Endothelial cell of umbilical vein (primary cell): ENCODE data around the gene CTBP2. TPM values are rescaled to one million over a fixed set of nuclear protein-coding genes. Genes with fewer than 3 reads are reported as not detected.

ENCODE experiments used
- BruUV-seq: library from RNA; stranded (reverse); fragments of 400-500 nt; replicated peaks from 2 replicates; lab custom pipeline; 2021; lab: Mats Ljungman, UMichigan
- CTCF ChIA-PET: fragments of 300-600, 350-600 bp; sonication (Branson Sonifier 250); formaldehyde crosslinking; loops from one replicate; lab custom pipeline; 2021; ENCODE audit warnings: antibody characterized with exemption, inconsistent platforms; lab: Charles Lee
- POLR2A ChIA-PET: fragments of 300-600, 350-600 bp; sonication (Branson Sonifier 250); formaldehyde crosslinking; loops from one replicate; lab custom pipeline; 2021; ENCODE audit warnings: antibody characterized with exemption, inconsistent platforms; lab: Charles Lee
- DNase-seq: peaks from one replicate; pipeline ENCODE4 v3.0.0-alpha.2; 2011; ENCODE audit warnings: low read depth, low spot score
- FAIRE-seq: peaks from 2 replicates; lab custom pipeline; 2011; peaks lifted over from hg19 to GRCh38; lab: Jason Lieb, UNC
- H2AFZ ChIP-seq: 2 replicates; pipeline ENCODE4 v1.6.0; 2012; ENCODE audit warnings: low read depth, low read length, control low read depth, inconsistent platforms
- H3K27ac ChIP-seq: 2 replicates; pipeline ENCODE4 v1.5.1; 2011; ENCODE audit warnings: low read depth, mild to moderate bottlenecking, control low read depth, low read length, moderate library complexity; ENCODE audit not compliant: insufficient read depth
- H3K27me3 ChIP-seq, 2 experiments: 2 replicates each; pipeline versions ENCODE4 v1.6.0 to v1.6.1; 2011; ENCODE audit warnings: low read length in 2 of 2, mixed read lengths in 1 of 2; ENCODE audit not compliant: control insufficient read depth in 2 of 2, insufficient read depth in 2 of 2
- H3K36me3 ChIP-seq, 2 experiments: 2 replicates in 1 of 2; 3 replicates in 1 of 2; pipeline ENCODE4 v1.5.1; 2011; ENCODE audit warnings: low read length in 2 of 2, mild to moderate bottlenecking in 1 of 2, moderate library complexity in 1 of 2; ENCODE audit not compliant: control insufficient read depth in 2 of 2, insufficient read depth in 2 of 2; ENCODE audit errors: extremely low read depth in 1 of 2
- H3K4me1 ChIP-seq: 3 replicates; pipeline ENCODE4 v1.5.1; 2011; ENCODE audit warnings: mild to moderate bottlenecking, low read length; ENCODE audit not compliant: control insufficient read depth, insufficient read depth; ENCODE audit errors: extremely low read depth
- H3K4me2 ChIP-seq: 2 replicates; pipeline ENCODE4 v1.6.1; 2011; ENCODE audit warnings: low read length, control low read depth, mixed read lengths; ENCODE audit not compliant: insufficient read depth
- H3K4me3 ChIP-seq, 3 experiments: fragments of 200-600 bp in 1 of 3; sonication (generic), shearing (Covaris generic) in 1 of 3; replicated peaks in 1 of 3; 2 replicates each; pipeline ENCODE4 v1.5.1; 2011 to 2016; ENCODE audit warnings: control low read depth in 3 of 3, low read length in 3 of 3, mild to moderate bottlenecking in 2 of 3, inconsistent platforms in 1 of 3, low read depth in 1 of 3, moderate library complexity in 1 of 3; ENCODE audit not compliant: insufficient read depth in 1 of 3
- H3K79me2 ChIP-seq: 2 replicates; pipeline ENCODE4 v1.6.0; 2012; ENCODE audit warnings: low read length, inconsistent platforms; ENCODE audit not compliant: control insufficient read depth, insufficient read depth
- H3K9ac ChIP-seq: replicated peaks from 2 replicates; pipeline ENCODE3; 2011; ENCODE audit warnings: low read length, control low read depth; ENCODE audit not compliant: insufficient read depth; ENCODE audit errors: extremely low read depth
- H3K9me1 ChIP-seq: replicated peaks from 3 replicates; pipeline ENCODE4 v1.6.0; 2011; ENCODE audit warnings: mild to moderate bottlenecking, low read length; ENCODE audit not compliant: control insufficient read depth, insufficient read depth; ENCODE audit errors: extremely low read depth
- H3K9me3 ChIP-seq: replicated peaks from 2 replicates; pipeline ENCODE4 v1.5.1; 2012; ENCODE audit warnings: low read length, inconsistent platforms; ENCODE audit not compliant: control insufficient read depth, insufficient read depth
- H4K20me1 ChIP-seq: replicated peaks from 2 replicates; pipeline ENCODE3; 2011; ENCODE audit warnings: mild to moderate bottlenecking, low read length; ENCODE audit not compliant: control insufficient read depth, insufficient read depth; ENCODE audit errors: extremely low read depth
- CTCF ChIP-seq, 2 donors: IDR thresholded peaks; 1 replicate in 1 of 2; 2 replicates in 1 of 2; pipeline ENCODE4 v1.5.1; 2011; ENCODE audit warnings: low read length in 2 of 2, mild to moderate bottlenecking in 2 of 2, moderate library complexity in 2 of 2, control low read depth in 1 of 2, inconsistent platforms in 1 of 2, low read depth in 1 of 2; ENCODE audit not compliant: insufficient read depth in 1 of 2; ENCODE audit errors: extremely low read depth in 1 of 2
- EZH2 ChIP-seq: IDR thresholded peaks from 2 replicates; pipeline ENCODE4 v1.6.1; 2012; ENCODE audit warnings: borderline replicate concordance, low read depth, mild to moderate bottlenecking, moderate library complexity, low read length, inconsistent platforms; ENCODE audit not compliant: severe bottlenecking
- FOS ChIP-seq: IDR thresholded peaks from 2 replicates; pipeline ENCODE4 v1.6.1; 2011; ENCODE audit warnings: mild to moderate bottlenecking, low read length, moderate library complexity, borderline replicate concordance; ENCODE audit not compliant: insufficient read depth
- GATA2 ChIP-seq: IDR thresholded peaks from 2 replicates; pipeline ENCODE4 v1.7.0; 2011; ENCODE audit warnings: low read depth, mild to moderate bottlenecking, moderate library complexity, mixed read lengths, low read length; ENCODE audit not compliant: insufficient read length, insufficient read depth
- JUN ChIP-seq: IDR thresholded peaks from 2 replicates; pipeline ENCODE4 v1.6.1; 2011; ENCODE audit warnings: borderline replicate concordance, low read depth; ENCODE audit not compliant: insufficient read length, insufficient read depth
- MAX ChIP-seq: IDR thresholded peaks from 2 replicates; pipeline ENCODE4 v1.6.1; 2011; ENCODE audit not compliant: insufficient read depth, insufficient read length
- MYC ChIP-seq: IDR thresholded peaks from one replicate; pipeline ENCODE4 v1.6.1; 2011; ENCODE audit warnings: mild to moderate bottlenecking, low read depth, low read length
- POLR2A ChIP-seq: IDR thresholded peaks from 2 replicates; pipeline ENCODE4 v1.6.1; 2012; ENCODE audit warnings: low read depth, mild to moderate bottlenecking, control low read depth, low read length
- POLR2AphosphoS5 ChIP-seq: IDR thresholded peaks from 2 replicates; pipeline ENCODE4 v1.6.1; 2012; ENCODE audit warnings: low read depth, mild to moderate bottlenecking, control low read depth, low read length, moderate library complexity; ENCODE audit not compliant: insufficient read depth
- dilution Hi-C: fragments of 300-500 bp; cut with MboI; formaldehyde crosslinking; loops from one replicate; pipeline ENCODE4 v1.15.0; 2019; ENCODE audit warnings: low sequenced_read_pairs; ENCODE audit not compliant: extremely low pct_ligation_motif_present
- intact Hi-C: fragments of 100-400 bp; cut with micrococcal nuclease; formaldehyde crosslinking; loops from one replicate; pipeline ENCODE4 v1.10.0; 2022
- polyA plus RNA-seq, 4 experiments: library from polyadenylated mRNA; depleted of rRNA in 3 of 4; stranded (reverse) in 3 of 4; unstranded in 1 of 4; fragments of >200 nt; gene quantifications; 2 replicates each; pipeline versions ENCODE4 v1.2.1 to v1.2.3, GENCODE V29; 2011 to 2012; ENCODE audit warnings: missing spikeins in 1 of 4
- total RNA-seq: library from RNA; stranded (reverse); gene quantifications from 2 replicates; pipeline ENCODE4 v1.2.3, GENCODE V29; 2021

Gene CTBP2
- total and polyA plus RNA-seq, 2 donors (not counting 3 experiments of a cell fraction or from before 2014, with no cell fraction given) = 118 to 128 TPM

- TF ChIP-seq POLR2AphosphoS5 (no peak), GATA2 (no peak), CTCF (IDR thresholded peaks at IDR 0.05; ENCODE audit: extremely low read depth in 1 of 2, insufficient read depth in 1 of 2, low read depth in 1 of 2, low read length in 2 of 2) (no peak), POLR2A (no peak), MYC (no peak), MAX (no peak), FOS (no peak), JUN (no peak), EZH2 (no peak)
- H2AFZ ChIP-seq = no peak overlapping the region
- CTCF ChIA-PET = no interaction called here
- no peak overlapping the region for H3K27ac ChIP-seq
- BruUV-seq = no TSS peak
- H3K27me3 ChIP-seq = peaks cover 7 to 19% of the 10 kb centered on the region in 2 experiments
- no peaks in the 10 kb centered on the region for H3K9me1 ChIP-seq
- no peak for DNase-seq
- intact Hi-C loops (no loop called here), dilution Hi-C loops (no loop called here)
- H3K4me3 ChIP-seq = no peak overlapping the region
- no peaks in the 10 kb centered on the region for H3K4me1 ChIP-seq
- FAIRE-seq = no peak
- POLR2A ChIA-PET = no interaction called here
- no peaks in the 10 kb centered on the region for H3K9me3 ChIP-seq
- H3K4me2 ChIP-seq = no peak overlapping the region
- H3K79me2 ChIP-seq = no peaks in the 10 kb centered on the region
- H4K20me1 ChIP-seq = no peaks in the 10 kb centered on the region
- no peaks in the 10 kb centered on the region for H3K36me3 ChIP-seq
- no peak overlapping the region for H3K9ac ChIP-seq
These were observed 12.3 kb upstream of the CTBP2 start for GRCh38 chr10:125172694-125173093.
